SK-N-SH (cell line): Measurements from ENCODE around the gene NEBL.

Experiments used
- TCF12 ChIP-seq: IDR thresholded peaks from 2 replicates; pipeline ENCODE4 v1.4.0; 2012
- TEAD4 ChIP-seq: IDR thresholded peaks from 2 replicates; pipeline ENCODE4 v1.4.0; 2012; ENCODE audit warnings: mild to moderate bottlenecking, borderline replicate concordance; ENCODE audit not compliant: insufficient read depth
- YY1 ChIP-seq: IDR thresholded peaks from 2 replicates; pipeline ENCODE4 v1.4.0; 2012; ENCODE audit warnings: low read depth, mild to moderate bottlenecking
- TF ChIP-seq, protein P1 (sequence below): fragments of 200-600 bp; sonication (generic); IDR thresholded peaks from 2 replicates; pipeline ENCODE4 v1.6.1; 2017; ENCODE audit warnings: antibody characterized with exemption, mild to moderate bottlenecking, moderate library complexity

DNA sequence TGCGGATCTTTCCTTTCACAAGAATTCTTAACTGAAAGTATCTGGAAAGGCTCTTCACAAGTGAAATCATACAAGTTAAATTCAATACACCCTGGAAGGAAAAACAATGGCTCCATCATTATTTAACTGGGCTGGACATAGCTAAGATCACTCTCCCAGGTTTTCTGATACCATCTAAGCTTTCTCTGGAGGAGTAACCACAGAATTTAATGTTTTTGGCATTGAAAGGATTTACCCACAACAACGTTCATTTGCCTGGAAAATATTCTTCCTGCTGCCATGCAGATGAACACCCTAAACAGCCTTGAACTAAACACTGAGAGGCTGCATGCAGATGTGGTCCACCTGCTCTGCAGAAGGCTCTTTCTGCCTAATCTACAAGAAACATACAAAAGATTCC is 4.3 kb downstream of the NEBL start:
- TF ChIP-seq, protein P1, sequence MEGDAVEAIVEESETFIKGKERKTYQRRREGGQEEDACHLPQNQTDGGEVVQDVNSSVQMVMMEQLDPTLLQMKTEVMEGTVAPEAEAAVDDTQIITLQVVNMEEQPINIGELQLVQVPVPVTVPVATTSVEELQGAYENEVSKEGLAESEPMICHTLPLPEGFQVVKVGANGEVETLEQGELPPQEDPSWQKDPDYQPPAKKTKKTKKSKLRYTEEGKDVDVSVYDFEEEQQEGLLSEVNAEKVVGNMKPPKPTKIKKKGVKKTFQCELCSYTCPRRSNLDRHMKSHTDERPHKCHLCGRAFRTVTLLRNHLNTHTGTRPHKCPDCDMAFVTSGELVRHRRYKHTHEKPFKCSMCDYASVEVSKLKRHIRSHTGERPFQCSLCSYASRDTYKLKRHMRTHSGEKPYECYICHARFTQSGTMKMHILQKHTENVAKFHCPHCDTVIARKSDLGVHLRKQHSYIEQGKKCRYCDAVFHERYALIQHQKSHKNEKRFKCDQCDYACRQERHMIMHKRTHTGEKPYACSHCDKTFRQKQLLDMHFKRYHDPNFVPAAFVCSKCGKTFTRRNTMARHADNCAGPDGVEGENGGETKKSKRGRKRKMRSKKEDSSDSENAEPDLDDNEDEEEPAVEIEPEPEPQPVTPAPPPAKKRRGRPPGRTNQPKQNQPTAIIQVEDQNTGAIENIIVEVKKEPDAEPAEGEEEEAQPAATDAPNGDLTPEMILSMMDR = no peak
- TF ChIP-seq TCF12 (no peak), TEAD4 (no peak), YY1 (no peak)
